Endodermal cell (in vitro differentiated cells): ENCODE data around the gene TPST2. TPM values are rescaled to one million over a fixed set of nuclear protein-coding genes. Genes with fewer than 3 reads are reported as not detected.

Source experiments
- DNase-seq: peaks from one replicate; pipeline ENCODE4 v3.0.0-alpha.2; 2017
- H3K27ac ChIP-seq: 2 replicates; pipeline ENCODE4 v1.5.1; 2013; ENCODE audit warnings: mild to moderate bottlenecking, low read depth, low read length, moderate library complexity
- H3K27me3 ChIP-seq: 2 replicates; pipeline ENCODE4 v1.6.1; 2013; ENCODE audit warnings: mild to moderate bottlenecking, low read length, moderate library complexity; ENCODE audit not compliant: insufficient read depth, control insufficient read depth, poor library complexity, severe bottlenecking
- H3K36me3 ChIP-seq: 2 replicates; pipeline ENCODE4 v1.7.0; 2013; ENCODE audit warnings: mild to moderate bottlenecking, low read length, moderate library complexity; ENCODE audit not compliant: control insufficient read depth, insufficient read depth
- H3K4me1 ChIP-seq: one replicate; pipeline ENCODE4 v1.7.0; 2013; ENCODE audit warnings: low read length; ENCODE audit not compliant: control insufficient read depth, insufficient read depth
- H3K4me3 ChIP-seq: 2 replicates; pipeline ENCODE4 v1.5.1; 2013; ENCODE audit warnings: mild to moderate bottlenecking, low read length, moderate library complexity
- H3K9ac ChIP-seq: 2 replicates; pipeline ENCODE4 v1.6.1; 2013; ENCODE audit warnings: mild to moderate bottlenecking, low read length, moderate library complexity; ENCODE audit not compliant: poor library complexity, severe bottlenecking; ENCODE audit errors: extremely low read depth
- H3K9me3 ChIP-seq: 2 replicates; pipeline ENCODE4 v1.6.1; 2013; ENCODE audit warnings: mild to moderate bottlenecking, low read length, moderate library complexity; ENCODE audit not compliant: control insufficient read depth
- H3K27ac Mint-ChIP-seq: 2 replicates; pipeline ENCODE4 v1.8.0; 2020; ENCODE audit warnings: mixed read lengths
- H3K27me3 Mint-ChIP-seq: 2 replicates; pipeline ENCODE4 v1.8.0; 2021; ENCODE audit warnings: mild to moderate bottlenecking, mixed read lengths; ENCODE audit not compliant: insufficient read depth
- H3K36me3 Mint-ChIP-seq: 2 replicates; pipeline ENCODE4 v1.8.0; 2020; ENCODE audit warnings: low read depth, mixed read lengths
- H3K4me1 Mint-ChIP-seq: 2 replicates; pipeline ENCODE4 v1.8.0; 2020; ENCODE audit warnings: mixed read lengths
- H3K4me3 Mint-ChIP-seq: 2 replicates; pipeline ENCODE4 v1.8.0; 2020; ENCODE audit warnings: mild to moderate bottlenecking, moderate library complexity, mixed read lengths
- H3K9me3 Mint-ChIP-seq: 2 replicates; pipeline ENCODE4 v1.8.0; 2020; ENCODE audit warnings: mild to moderate bottlenecking, mixed read lengths
- CTCF ChIP-seq: fragments of 200-600 bp; sonication (generic); conservative IDR thresholded peaks from 2 replicates; pipeline ENCODE4 v1.5.0; 2021; ENCODE audit warnings: antibody characterized with exemption, mild to moderate bottlenecking
- WGBS, 2 experiments: methylation state at CpG; one replicate each; pipeline versions ENCODE4 v1.1.5 to v1.1.7; 2013; ENCODE audit warnings: missing lambda C conversion rate in 2 of 2, mixed read lengths in 1 of 2; ENCODE audit not compliant: insufficient coverage in 1 of 2, insufficient read length in 1 of 2; 5-methylcytosine and 5-hydroxymethylcytosine counted together
- total RNA-seq, 2 donors: library from RNA; stranded (reverse); fragmentation: NEBNext Ultra II Directional in 1 of 2; extraction: Animal tissue kit (Norgen Biotek cat#: 25700) in 1 of 2; gene quantifications; 2 replicates in 1 of 2; 3 replicates in 1 of 2; pipeline ENCODE4 v1.2.1, GENCODE V29; 2021

TPST2 gene
- total RNA-seq, 2 donors from 2014 or later: 38.9 to 53.2 TPM

- 81 to 84% methylated on average over 2 to 7 of the region's 7 CpGs for WGBS, 2 experiments
- no peak within 1 kb of the TSS for H3K27ac Mint-ChIP-seq
- no peak within 1 kb of the TSS for H3K27ac ChIP-seq
- H3K36me3 ChIP-seq: no peaks in the 10 kb centered on the region
- no peaks in the 10 kb centered on the region for H3K36me3 Mint-ChIP-seq
- H3K27me3 Mint-ChIP-seq: peaks cover 2% of the 10 kb centered on the region
- no peak for TF ChIP-seq CTCF
- no peak within 1 kb of the TSS for H3K4me3 ChIP-seq
- DNase-seq: no peak
- no peaks in the 10 kb centered on the region for H3K27me3 ChIP-seq
- H3K9me3 ChIP-seq: no peaks in the 10 kb centered on the region
- peaks cover 14% of the 10 kb centered on the region for H3K4me1 ChIP-seq
- peaks cover 16% of the 10 kb centered on the region for H3K4me1 Mint-ChIP-seq
- no peak within 1 kb of the TSS for H3K4me3 Mint-ChIP-seq
- H3K9me3 Mint-ChIP-seq: no peaks in the 10 kb centered on the region
- no peak within 1 kb of the TSS for H3K9ac ChIP-seq
These were observed 31.7 kb upstream of the TPST2 start, which contains the start of gene CRYBA4 for GRCh38 chr22:26621663-26622062. CRYBA4 (plus strand) TSS chr22:26621963; CDS start chr22:26622597, 634 bp downstream.

- DNase-seq: no peak
- TF ChIP-seq CTCF: no peak
- Histone ChIP-seq H3K9me3 (no peaks in the 10 kb centered on the region), H3K27ac (no peak overlapping the region), H3K36me3 (no peaks in the 10 kb centered on the region), H3K9ac (no peak overlapping the region), H3K27me3 (no peaks in the 10 kb centered on the region), H3K4me1 (peaks cover 21% of the 10 kb centered on the region), H3K4me3 (no peak overlapping the region)
- no peaks in the 10 kb centered on the region for H3K36me3 Mint-ChIP-seq
- H3K27me3 Mint-ChIP-seq: peaks cover 2% of the 10 kb centered on the region
- H3K27ac Mint-ChIP-seq: no peak overlapping the region
- H3K9me3 Mint-ChIP-seq: no peaks in the 10 kb centered on the region
- 98% methylated on average over 2 of the region's 2 CpGs; no CpG with 5 or more reads in 1 of the 2 experiments for WGBS, 2 experiments
- H3K4me1 Mint-ChIP-seq: peaks cover 25% of the 10 kb centered on the region
- no peak overlapping the region for H3K4me3 Mint-ChIP-seq
These were observed 30.3 kb upstream of the TPST2 start for GRCh38 chr22:26620197-26620596.

- Mint-ChIP-seq H3K9me3 (no peaks in the 10 kb centered on the region), H3K4me1 (peaks cover 26% of the 10 kb centered on the region), H3K27me3 (peaks cover 2% of the 10 kb centered on the region), H3K27ac (no peak overlapping the region), H3K4me3 (no peak overlapping the region), H3K36me3 (no peaks in the 10 kb centered on the region)
- Histone ChIP-seq H3K9me3 (no peaks in the 10 kb centered on the region), H3K4me1 (peaks cover 21% of the 10 kb centered on the region), H3K27ac (no peak overlapping the region), H3K9ac (no peak overlapping the region), H3K4me3 (no peak overlapping the region), H3K36me3 (no peaks in the 10 kb centered on the region), H3K27me3 (no peaks in the 10 kb centered on the region)
- 92 to 96% methylated on average over 3 to 6 of the region's 6 CpGs for WGBS, 2 experiments
- DNase-seq: no peak
- TF ChIP-seq CTCF: no peak
These were observed 29.6 kb upstream of the TPST2 start for GRCh38 chr22:26619510-26619909.
